GM21825 (cell line): ENCODE results near the gene FAM217A.

Source experiments
- ATAC-seq: cut with Tn5 transposase; IDR thresholded peaks from one replicate; pipeline ENCODE4 v1.9.1; 2021; ENCODE audit warnings: mild to moderate bottlenecking, moderate library complexity; ENCODE audit not compliant: unreplicated experiment

Gene FAM217A

DNA sequence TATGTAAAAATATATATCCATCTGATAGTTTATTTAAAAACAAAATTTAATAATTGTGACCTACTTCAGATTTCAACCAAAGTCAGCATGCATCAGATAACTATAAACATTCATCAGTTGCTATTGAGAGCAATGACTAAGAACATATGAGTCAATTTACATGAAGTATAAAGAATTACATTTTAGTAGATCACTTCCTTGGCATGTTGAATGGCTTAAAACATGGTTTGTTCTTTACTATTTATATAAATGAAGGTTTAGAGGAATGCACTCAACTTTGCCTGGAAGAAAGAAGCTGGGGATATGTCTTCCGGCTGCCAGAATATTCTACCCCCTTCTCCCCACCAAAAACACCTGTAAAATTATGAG, 6.4 kb upstream of the FAM217A start:
- ATAC-seq = no peak

DNA sequence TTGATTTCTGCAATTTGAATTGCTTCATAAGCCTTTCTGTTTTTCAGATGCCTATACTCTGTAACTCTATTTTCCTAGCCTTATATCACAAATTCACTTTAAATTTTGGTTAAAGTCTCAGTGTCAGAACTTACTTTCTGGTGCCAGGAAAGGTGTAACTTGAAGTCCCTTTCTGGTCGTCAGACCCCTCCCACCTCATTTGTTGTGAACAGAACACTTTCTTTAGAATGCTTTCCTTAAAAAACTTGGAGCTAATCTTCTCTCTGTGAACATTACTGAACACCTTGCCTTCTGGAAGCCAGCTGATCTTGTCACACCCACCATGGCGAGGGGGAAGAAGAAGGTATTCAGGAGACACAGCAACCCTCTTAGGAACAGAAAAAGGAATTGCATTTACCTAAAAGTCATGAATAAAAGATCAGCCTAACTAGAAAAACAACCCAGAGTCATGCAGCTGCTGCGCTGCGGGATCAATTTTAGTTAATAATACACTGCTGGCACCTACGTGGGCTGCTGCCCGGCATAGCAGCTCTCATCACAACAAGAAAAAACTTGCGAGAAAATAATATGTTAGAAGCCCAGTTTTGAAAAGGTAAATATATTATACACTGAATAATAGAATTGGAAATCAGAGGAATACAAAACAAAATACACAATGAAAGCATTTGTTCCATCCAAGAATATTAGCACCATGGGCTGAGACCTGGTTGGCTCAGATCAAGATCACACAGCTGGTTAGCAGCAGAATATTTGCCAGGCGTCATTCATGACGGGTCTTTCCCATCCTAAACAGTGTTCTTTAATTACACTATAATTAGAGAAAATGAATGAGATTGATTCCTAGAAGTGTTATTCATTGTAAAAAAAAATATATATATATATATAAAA, 5.8 kb upstream of the FAM217A start:
- ATAC-seq = no peak

DNA sequence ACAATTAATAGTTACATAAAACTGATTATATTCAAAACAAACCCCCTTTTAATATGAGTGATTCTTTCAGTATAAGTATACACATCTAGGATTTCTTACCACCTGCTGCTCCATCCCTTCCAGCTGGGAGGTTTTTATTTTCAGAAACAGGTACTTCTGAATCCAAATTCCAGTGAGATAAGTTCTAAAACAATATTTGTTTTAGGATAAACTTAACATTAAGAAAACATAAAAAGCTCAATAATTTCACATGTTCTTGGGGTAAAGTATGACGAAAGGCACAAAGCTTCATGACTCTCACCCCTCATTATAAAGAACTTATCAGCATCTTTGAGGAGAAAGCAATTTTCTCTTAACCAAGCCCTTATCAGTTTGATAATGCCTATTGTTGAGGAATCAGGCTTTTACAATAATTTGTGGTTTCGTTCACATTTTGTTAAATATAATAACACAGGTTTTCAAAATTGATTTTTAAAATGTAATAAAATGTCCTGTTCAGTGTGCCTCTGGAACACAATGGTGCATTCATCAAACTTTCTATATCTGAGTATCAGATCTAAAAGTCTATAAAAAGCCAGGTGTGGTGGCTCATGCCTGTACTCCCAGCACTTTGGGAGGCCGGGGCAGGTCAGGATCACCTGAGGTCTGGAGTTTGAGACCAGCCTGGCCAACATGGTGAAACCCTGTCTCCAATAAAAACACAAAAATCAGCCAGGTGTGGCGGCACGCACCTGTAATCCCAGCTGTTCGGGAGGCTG, 4.3 kb downstream of the FAM217A start:
- no peak for ATAC-seq

DNA sequence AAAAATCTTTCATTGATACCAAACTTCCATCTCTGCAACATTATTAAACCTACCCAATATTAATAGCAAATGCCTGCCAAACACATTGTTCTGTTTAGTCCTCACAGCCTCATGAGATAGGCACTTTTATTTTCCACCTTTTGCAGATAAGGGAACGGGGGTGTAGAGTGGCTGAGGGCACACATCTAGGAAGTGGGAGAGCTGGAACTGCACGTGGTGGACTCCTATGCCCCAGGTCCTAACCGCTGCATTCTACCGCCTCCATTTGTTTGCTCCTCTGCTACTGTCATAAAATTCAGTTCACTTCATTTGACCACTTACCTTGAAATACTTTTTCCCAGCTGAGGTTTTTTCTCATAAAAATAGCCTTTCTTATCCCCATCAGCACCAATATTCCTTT, 7.6 kb downstream of the FAM217A start:
- no peak for ATAC-seq

DNA sequence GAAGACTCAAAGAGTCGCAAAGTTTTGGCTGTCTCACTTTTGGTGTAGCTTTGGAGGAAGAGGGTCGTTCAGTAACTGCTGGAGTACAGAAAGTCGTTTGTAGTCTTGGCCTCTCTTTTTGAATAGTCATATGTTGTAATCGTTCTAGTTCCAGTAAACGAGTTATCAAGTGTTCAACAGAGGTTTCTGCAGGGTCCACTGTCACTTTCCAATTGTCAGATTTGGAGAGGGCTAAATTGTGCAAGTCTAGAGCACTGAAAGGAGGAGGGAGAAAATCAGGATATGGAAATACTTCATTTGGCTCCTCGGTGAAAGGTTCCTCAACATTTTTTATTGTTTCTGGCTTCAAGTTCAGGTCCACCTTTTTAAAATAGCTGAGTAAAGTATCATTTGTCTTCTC, 9.7 kb downstream of the FAM217A start:
- no peak for ATAC-seq

DNA sequence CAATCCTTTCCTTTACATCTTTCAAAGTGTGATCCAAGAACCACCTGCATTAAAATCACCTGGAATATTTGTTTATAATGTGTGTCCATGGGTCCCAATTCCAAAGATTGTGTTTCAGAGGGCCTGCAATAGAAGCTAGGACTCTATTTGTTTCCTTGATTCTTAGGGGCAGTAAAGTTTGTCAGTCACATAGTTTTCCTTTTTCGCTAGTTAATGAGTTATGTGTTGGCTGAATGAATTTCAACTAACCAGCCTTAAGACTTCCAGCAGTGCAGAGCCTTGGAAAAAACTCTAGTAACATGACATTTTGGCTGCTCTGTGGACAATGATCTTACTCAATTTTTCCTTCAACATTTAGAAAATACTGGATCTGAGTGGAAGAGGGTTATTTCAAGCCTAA, 11.3 kb downstream of the FAM217A start:
- ATAC-seq = no peak

DNA sequence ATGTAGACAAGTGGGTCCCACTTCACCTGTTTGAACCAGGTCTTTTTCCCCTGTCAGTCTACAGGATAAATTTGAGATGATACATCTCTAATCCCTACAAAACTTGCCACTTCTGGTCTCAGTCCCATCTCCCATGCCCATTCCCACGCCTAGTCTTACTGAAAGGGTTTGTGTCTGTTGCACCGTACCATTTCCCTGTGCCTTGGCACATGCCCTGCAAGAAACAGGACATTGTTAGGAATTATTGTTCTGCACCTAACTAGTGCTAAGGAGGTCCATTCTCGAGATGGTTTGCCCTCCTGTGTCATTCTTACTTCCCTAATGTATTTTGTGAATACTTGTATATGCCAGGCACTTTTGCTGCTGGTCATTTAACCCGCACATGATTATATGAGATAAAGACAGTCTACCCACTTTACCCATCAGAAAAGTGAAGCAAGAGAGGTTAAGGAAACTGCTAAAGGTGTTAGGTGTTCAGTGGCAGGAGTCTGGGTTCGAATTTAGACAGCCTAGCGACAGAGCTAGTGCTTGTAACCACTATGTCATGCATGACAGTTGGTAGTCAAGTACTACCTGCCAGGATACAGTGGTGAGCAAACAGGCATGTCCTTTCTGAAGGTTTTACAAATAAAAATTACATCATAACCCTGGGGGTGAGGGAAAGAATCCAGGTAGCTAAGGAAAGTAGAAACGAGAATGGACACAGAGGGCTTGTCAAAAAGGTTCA, 12.7 kb downstream of the FAM217A start:
- no peak for ATAC-seq

DNA sequence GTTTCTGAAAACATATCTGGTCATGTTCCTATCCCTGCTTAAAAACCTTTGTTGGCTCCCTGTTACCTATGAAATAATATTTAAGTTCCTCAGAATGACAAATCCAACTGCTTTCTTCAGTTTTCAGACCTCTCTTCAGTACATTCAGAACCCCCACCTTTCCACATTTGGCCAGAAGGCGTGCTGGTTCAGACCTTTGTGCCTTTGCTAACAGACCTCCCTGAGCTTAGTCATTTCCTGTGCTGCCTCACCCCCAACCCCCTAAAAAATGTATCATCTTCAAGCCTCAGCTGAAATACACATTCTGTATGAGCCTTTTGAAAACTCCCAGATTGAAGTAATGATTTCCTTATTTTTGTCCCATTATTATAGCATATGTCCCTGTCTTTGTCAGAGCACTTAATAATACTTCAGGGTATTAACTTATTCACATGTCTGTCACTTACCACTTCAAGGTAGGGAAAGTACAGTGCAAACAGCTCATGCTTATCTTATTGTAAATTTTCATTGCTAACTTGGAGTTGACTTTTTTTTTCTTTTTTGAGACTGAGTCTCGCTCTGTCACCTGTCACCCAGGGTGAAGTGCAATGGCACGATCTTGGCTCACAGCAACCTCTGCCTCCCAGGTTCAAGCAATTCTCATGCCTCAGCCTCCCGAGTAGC, 19.7 kb downstream of the FAM217A start:
- no peak for ATAC-seq

DNA sequence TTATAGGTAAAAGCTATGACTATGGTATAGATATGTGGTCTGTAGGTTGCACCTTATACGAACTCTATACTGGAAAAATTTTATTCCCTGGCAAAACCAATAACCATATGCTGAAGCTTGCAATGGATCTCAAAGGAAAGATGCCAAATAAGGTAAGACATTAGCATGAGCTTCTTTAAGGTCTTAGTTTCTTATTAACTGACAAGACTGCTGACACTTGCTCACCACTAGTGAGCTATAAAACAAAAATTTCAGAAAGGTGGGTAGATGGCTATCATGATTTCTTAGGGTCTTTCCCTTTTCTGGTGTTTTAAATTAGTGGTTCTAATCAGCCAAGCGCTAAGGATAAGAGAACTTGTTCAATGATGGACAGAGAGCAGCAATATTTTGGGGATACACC, 21.9 kb downstream of the FAM217A start:
- no peak for ATAC-seq

DNA sequence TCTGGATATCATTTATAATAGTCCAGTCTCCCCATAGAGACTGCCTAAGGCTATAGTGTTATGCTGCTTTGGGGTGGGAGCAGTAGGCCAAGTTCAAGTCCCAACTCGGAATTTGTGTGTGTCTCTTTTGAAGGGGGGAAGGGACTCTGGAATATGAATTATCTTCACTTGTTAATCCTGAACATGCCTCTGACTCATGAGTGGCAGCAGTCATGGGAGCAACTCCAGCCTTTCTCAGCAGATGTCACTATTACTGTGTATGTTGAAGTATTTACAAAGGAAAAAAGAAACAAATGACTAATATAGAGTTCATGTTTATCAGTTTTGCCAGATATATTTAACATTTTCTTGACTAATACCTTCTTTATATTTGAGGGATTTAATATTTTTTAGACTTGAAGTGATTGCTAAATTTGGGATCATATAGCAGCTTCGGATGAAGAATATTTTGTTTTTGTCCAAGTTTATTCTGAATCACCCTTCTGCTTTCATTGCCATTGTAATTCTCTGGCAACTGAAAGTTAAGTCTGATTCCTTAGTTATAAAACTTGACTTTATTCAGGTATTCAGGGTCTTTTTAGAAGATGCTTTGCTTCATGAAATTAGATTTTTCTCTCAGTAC, 23.4 kb downstream of the FAM217A start:
- ATAC-seq = no peak

DNA sequence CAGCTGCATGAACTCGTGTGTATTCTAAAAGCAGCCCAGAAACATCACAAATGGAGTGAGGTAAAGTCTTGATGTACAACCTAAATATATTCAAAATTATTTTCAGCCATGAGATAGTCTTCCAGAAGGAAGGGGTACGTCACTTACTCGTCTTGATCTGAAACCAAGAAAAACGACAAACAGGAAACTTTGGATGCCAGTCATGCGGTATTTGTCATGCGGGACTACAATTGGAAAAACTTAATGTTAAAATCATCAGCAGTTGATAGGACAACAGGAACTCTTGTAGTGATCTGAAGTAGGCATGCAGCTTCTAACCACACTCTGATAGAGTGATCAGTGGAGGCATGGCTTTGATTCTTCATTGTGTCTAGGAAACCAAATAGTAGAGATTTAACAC, 29.7 kb downstream of the FAM217A start:
- ATAC-seq = no peak

DNA sequence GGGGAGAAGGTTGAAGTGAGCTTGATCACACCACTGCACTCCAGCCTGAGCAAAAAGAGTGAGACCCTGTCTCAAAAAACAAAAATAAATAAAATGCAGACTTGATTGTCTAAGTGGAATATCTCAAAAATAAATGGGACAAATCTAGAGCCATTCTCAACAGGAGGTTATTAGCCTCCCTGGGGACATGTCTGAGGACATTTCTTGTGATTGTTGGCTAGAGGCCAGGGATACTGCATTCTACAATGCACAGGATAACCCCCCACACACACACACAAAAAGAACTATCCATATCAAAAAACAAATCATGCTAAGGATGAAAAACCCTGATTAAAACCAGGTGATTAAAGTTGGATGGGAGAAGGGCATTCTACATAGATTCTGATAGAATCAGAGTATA, 37.5 kb downstream of the FAM217A start:
- no peak for ATAC-seq

DNA sequence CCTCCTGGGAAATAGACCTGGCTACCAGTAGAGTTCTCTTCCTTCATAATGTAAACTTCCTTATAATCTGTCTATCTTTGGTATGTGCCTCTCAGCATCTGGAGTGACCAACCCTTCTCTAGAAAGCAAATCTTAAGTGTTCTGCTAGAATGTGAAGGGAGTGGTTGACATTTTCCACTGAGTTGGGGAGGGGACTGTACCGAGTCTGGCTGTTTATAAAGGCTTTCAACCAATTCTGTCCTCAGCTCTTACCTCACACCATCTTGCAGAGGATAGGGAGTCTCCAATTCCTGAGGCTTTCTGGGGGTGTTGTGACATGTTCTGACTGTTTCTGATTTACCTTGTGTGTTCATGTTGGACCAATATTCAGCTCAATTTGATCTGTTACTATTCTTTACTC, 39.6 kb downstream of the FAM217A start:
- no peak for ATAC-seq

DNA sequence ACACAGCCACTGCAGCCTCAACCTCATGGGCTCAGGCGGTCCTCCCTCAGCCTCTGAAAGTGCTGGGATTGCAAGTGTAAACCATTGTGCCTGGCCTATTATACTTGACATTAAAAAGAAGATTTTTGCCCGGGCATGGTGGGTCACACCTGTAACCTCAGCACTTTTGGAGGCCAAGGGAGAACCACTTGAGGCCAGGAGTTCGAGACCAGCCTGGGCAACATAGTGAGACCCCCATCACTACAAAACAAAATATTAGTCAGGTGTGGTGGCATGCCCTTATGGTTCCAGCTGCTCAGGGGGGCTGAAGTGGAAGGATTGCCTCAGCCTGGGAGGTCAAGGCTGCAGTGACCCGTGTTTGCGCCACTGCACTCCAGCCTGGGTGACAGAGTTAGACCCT, 42.4 kb downstream of the FAM217A start:
- no peak for ATAC-seq

DNA sequence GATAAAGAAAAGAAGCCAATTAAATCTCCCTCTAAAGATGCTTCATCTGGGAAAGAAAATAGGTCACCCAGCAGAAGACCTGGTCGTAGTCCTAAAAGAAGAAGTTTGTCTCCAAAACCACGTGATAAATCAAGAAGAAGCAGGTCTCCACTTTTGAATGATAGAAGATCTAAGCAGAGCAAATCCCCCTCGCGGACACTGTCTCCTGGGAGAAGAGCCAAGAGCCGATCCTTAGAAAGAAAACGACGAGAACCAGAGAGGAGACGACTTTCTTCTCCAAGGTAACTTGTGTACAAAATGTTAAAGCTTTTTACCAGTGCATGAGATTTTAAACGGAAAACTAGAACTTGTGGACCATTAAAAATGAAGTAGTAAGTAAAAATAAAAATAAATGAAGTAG, 46.5 kb downstream of the FAM217A start:
- no peak for ATAC-seq

DNA sequence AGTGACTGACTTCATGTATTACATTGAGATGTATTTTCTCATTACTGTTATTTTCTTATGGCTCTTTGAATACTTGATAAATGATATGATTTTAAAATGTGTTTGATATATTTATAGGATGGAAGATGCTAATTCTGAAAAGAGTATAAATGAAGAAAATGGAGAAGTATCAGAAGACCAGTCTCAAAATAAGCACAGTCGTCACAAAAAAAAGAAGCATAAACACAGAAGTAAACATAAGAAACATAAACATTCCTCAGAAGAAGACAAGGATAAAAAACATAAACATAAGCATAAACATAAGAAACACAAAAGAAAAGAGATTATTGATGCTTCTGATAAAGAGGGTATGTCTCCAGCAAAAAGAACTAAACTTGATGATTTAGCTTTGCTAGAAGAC, 47.5 kb downstream of the FAM217A start:
- no peak for ATAC-seq

DNA sequence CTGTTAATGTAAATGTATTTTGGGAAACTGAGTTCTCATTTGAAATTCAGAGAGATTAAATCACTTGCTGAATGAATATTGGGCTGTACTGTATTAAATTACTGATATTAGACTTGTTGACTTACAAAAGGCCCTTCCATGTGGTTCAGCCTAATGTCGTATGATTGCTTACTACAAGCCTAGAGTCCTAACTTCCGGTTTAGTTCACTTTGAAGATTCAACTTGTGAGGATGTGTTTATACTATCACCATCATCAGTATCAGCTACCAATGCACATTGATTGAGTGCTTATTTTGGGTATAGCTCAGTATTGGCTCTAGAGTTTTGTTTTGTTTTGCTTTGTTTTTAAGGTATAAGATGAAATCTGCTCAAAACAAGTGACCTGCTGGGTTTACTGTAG, 48.3 kb downstream of the FAM217A start:
- ATAC-seq = no peak

DNA sequence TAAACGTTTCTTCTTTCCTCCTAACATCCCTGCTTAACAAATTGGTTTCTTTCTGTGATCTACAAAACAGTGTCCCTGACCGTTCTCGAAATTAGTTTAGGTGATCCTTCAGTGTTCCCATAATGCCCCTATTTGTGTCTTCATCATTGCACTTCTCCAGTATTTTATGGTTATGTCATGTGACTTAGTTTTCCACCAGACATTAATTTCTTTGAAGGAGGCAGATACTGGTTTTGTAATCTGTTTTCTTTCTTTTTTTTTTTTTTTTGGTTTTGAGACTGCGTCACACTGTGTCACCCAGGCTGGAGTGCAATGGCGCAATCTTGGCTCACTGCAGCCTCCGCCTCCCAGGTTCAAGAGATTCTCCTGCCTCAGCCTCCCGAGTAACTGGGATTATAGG, 49.2 kb downstream of the FAM217A start:
- no peak for ATAC-seq

DNA sequence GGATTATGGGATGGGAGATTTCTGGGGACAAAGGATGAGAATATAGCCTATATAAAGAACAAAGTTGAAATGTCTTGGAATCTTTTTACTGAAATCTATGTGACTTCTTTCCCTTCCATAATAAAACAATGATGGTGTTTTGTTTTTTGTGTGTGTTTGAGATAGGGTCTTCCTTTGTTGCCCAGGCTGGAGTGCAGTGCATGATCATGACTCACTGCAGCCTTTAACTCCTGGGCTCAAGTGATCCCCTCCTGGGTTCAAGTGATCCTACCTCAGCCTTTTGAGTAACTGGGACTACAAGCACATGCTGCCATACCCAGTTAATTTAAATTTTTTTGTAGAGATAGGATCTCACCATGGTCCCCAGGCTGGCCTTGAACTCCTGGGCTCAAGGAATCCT, 50.9 kb downstream of the FAM217A start:
- no peak for ATAC-seq

DNA sequence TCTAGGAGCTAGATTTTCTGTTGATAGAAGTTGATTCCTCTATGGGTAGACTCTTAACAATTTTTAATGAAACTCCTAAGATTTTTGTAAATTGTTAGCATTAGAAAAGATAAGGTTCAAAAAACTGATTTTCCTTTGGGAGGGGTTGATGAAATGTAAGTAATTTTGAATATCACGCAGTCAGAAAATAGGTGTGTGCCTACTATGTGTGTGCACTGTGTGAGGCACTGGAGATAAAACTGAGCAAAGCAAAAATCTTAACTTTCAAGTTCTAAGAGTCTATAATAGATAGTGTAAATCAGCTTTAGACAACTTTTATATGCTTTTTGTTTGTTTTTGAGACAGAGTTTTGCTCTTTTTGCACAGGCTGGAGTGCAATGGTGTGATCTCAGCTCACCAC, 53.3 kb downstream of the FAM217A start:
- ATAC-seq = no peak

DNA sequence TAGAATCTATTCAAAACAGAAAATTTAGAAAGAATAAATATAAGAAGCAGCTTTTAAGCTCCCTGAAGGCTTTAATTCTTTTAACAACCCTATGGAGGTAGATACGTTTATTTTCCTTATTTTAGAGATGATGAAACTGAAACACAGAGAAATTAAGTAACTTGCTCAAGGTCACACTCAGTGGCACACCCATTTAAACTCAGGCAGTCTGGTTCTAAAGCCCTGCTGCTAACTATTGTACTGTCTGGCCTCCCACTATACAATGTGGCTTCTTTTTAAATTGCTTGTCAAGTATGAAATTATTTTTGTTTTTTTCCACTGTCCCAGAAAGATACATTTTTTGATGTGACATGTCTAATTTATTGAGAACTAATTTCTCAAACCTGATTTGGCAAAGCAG, 55.7 kb downstream of the FAM217A start:
- no peak for ATAC-seq
